Right ventricle myocardium inferior (tissue), 1 donor: ENCODE data around the gene HADH. TPM values are rescaled to one million over a fixed set of nuclear protein-coding genes. Genes with fewer than 3 reads are reported as not detected.
"Not testable (repeated sequence)": the region's sequence is repeated elsewhere in the genome, so short reads cannot be mapped to it uniquely, and the experiment has no call there.

Experiments used
- ATAC-seq: fragments of 200-7000 bp; cut with Tn5 transposase; one replicate; pipeline ENCODE4 v1.9.1; 2020; ENCODE audit warnings: mild to moderate bottlenecking, moderate library complexity
- DNase-seq: peaks from one replicate; pipeline ENCODE4 v3.0.0; 2021; ENCODE audit errors: missing footprints
- intact Hi-C: fragments of 100-400 bp; cut with DNase I; formaldehyde crosslinking; loops from one replicate; pipeline ENCODE4 v1.11.0; 2022
- total RNA-seq: library from RNA; stranded (reverse); fragmentation: NEBNext Ultra II Directional; extraction: Animal tissue kit (Norgen Biotek cat#: 25700); gene quantifications from one replicate; pipeline ENCODE4 v1.2.1, GENCODE V29; 2021
- donor health status: DM: no; HTN: yes; CAD: no; lungs with severe emphysema.

The HADH gene
- total RNA-seq, 1 donor from 2014 or later, result 260 TPM

GRCh38 chr4:108050166-108051111 is 60.8 kb downstream of the HADH start:
- intact Hi-C loops, result loop anchor here (10.0 kb wide), 1 partner anchor 464 kb away; no protein-coding TSS in a partner anchor
- not testable (repeated sequence) for DNase-seq, ATAC-seq

GRCh38 chr4:108051343-108051742 is 61.7 kb downstream of the HADH start:
- intact Hi-C loops, result loop anchor here (10.0 kb wide), 1 partner anchor 463 kb away; no protein-coding TSS in a partner anchor
- no peak for DNase-seq
- no peak for ATAC-seq

GRCh38 chr4:108052558-108053120 is 63.0 kb downstream of the HADH start:
- no peak for ATAC-seq
- intact Hi-C loops, result loop anchor here (10.0 kb wide), 1 partner anchor 462 kb away; no protein-coding TSS in a partner anchor
- no peak for DNase-seq

- intact Hi-C loops, result loop anchor here (10.0 kb wide), 1 partner anchor 462 kb away; no protein-coding TSS in a partner anchor
- no peak for ATAC-seq
- no peak for DNase-seq
These were observed 63.6 kb downstream of the HADH start for GRCh38 chr4:108053251-108053711.

GRCh38 chr4:108054025-108054638 is 64.4 kb downstream of the HADH start:
- DNase-seq, result no peak
- intact Hi-C loops, result loop anchor here (10.0 kb wide), 1 partner anchor 461 kb away; no protein-coding TSS in a partner anchor
- no peak for ATAC-seq

GRCh38 chr4:108055787-108056186 is 66.1 kb downstream of the HADH start:
- ATAC-seq (no peak), DNase-seq (no peak)
- intact Hi-C loops, result loop anchor here (10.0 kb wide), 1 partner anchor 459 kb away; no protein-coding TSS in a partner anchor

GRCh38 chr4:108056418-108056817 is 66.7 kb downstream of the HADH start:
- ATAC-seq (no peak), DNase-seq (no peak)
- intact Hi-C loops, result loop anchor here (10.0 kb wide), 1 partner anchor 458 kb away; no protein-coding TSS in a partner anchor

- DNase-seq, result no peak
- ATAC-seq, result no peak
- intact Hi-C loops, result loop anchor here (10.0 kb wide), 1 partner anchor 456 kb away; no protein-coding TSS in a partner anchor
These were observed 69.2 kb downstream of the HADH start for GRCh38 chr4:108058685-108059440.

GRCh38 chr4:108060164-108060563 is 70.5 kb downstream of the HADH start:
- intact Hi-C loops, result loop anchor here (5.0 kb wide), 1 partner anchor 512 kb away; no protein-coding TSS in a partner anchor
- ATAC-seq (peak; percentile 37), DNase-seq (no peak)

GRCh38 chr4:108060686-108061321 is 71.1 kb downstream of the HADH start:
- ATAC-seq (no peak), DNase-seq (no peak)
- intact Hi-C loops, result loop anchor here (5.0 kb wide), 1 partner anchor 511 kb away; no protein-coding TSS in a partner anchor

- intact Hi-C loops, result no loop called here
- no peak for ATAC-seq
- no peak for DNase-seq
These were observed 78.8 kb downstream of the HADH start for GRCh38 chr4:108068442-108068841.

GRCh38 chr4:108070775-108071174 is 81.1 kb downstream of the HADH start:
- DNase-seq (no peak), ATAC-seq (no peak)
- intact Hi-C loops, result no loop called here

- intact Hi-C loops, result no loop called here
- DNase-seq (no peak), ATAC-seq (no peak)
These were observed 82.6 kb downstream of the HADH start for GRCh38 chr4:108072300-108072699.

GRCh38 chr4:108078024-108078733 is 88.5 kb downstream of the HADH start:
- intact Hi-C loops, result no loop called here
- DNase-seq, result no peak
- no peak for ATAC-seq

GRCh38 chr4:108080747-108081146 is 91.1 kb downstream of the HADH start:
- intact Hi-C loops, result no loop called here
- ATAC-seq (no peak), DNase-seq (no peak)

- intact Hi-C loops, result no loop called here
- DNase-seq (no peak), ATAC-seq (no peak)
These were observed 91.6 kb downstream of the HADH start for GRCh38 chr4:108081256-108081655.
